ENCODE results near the gene TGFA.

DNA sequence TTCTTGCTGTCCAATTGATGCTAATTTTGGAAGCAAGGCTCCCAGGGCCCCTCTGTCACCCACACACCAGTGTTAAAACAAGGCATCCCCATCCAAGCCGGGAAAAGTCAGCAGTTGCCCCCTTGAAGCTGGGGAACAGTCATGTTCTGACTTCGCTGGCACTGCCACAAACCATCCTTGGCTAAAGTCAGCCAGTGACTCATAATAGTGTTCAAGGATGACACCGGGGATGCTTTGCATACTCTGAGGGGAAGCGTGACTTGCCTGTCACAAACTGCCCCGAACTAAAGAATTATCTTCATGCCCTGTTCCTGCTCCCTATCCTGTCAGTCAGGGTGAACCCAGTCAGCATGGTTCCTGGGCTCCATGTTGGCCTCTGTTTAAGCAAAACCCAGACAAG, 37.0 kb downstream of the TGFA start:
- TF ChIP-seq POLR2AphosphoS5 (IDR thresholded peaks at IDR 0.05) (no peak), POLR2A (IDR thresholded peaks at IDR 0.05) (no peak)
